ENCODE measurements around the gene KRT76.

The KRT76 gene

GRCh38 chr12:52729147-52729546 lies 48.0 kb downstream of the KRT76 start:
- no peak for TF ChIP-seq CTCF (IDR thresholded peaks at IDR 0.05)
- no peak overlapping the region for H3K27ac ChIP-seq

GRCh38 chr12:52728374-52728773 lies 48.8 kb downstream of the KRT76 start:
- no peak for TF ChIP-seq CTCF (IDR thresholded peaks at IDR 0.05)
- Histone ChIP-seq H3K27me3 (peaks cover 26% of the 10 kb centered on the region), H3K4me3 (ENCODE audit: low read depth in 1 of 2, low read length in 1 of 2) (no peak overlapping the region), H3K4me1 (ENCODE audit: control insufficient read depth in 1 of 2, insufficient read depth in 1 of 2, low read depth in 1 of 2, low read length in 1 of 2) (no peaks in the 10 kb centered on the region), H3K9me3 (no peaks in the 10 kb centered on the region), H3K36me3 (no peaks in the 10 kb centered on the region), H3K27ac (no peak overlapping the region)

More at GRCh38 chr12:52729147-52729546, 48.0 kb downstream of the KRT76 start:
- no peaks in the 10 kb centered on the region for H3K4me1 ChIP-seq (ENCODE audit: control insufficient read depth in 1 of 2, insufficient read depth in 1 of 2, low read depth in 1 of 2, low read length in 1 of 2)
- no peaks in the 10 kb centered on the region for H3K36me3 ChIP-seq
- H3K27me3 ChIP-seq = peaks cover 26% of the 10 kb centered on the region
- no peaks in the 10 kb centered on the region for H3K9me3 ChIP-seq
- H3K4me3 ChIP-seq (ENCODE audit: low read depth in 1 of 2, low read length in 1 of 2) = no peak overlapping the region

- no peaks in the 10 kb centered on the region for H3K36me3 ChIP-seq
- H3K27ac ChIP-seq = no peak overlapping the region
- H3K27me3 ChIP-seq = peaks cover 26% of the 10 kb centered on the region
- no peaks in the 10 kb centered on the region for H3K4me1 ChIP-seq (ENCODE audit: control insufficient read depth in 1 of 2, insufficient read depth in 1 of 2, low read depth in 1 of 2, low read length in 1 of 2)
- H3K9me3 ChIP-seq = no peaks in the 10 kb centered on the region
- TF ChIP-seq CTCF (IDR thresholded peaks at IDR 0.05) = no peak
- no peak overlapping the region for H3K4me3 ChIP-seq (ENCODE audit: low read depth in 1 of 2, low read length in 1 of 2)
Measured at GRCh38 chr12:52727037-52727436, 50.1 kb downstream of the KRT76 start.

GRCh38 chr12:52726451-52726850 lies 50.7 kb downstream of the KRT76 start:
- Histone ChIP-seq H3K36me3 (no peaks in the 10 kb centered on the region), H3K9me3 (no peaks in the 10 kb centered on the region), H3K4me1 (ENCODE audit: control insufficient read depth in 1 of 2, insufficient read depth in 1 of 2, low read depth in 1 of 2, low read length in 1 of 2) (no peaks in the 10 kb centered on the region), H3K4me3 (ENCODE audit: low read depth in 1 of 2, low read length in 1 of 2) (no peak overlapping the region), H3K27ac (no peak overlapping the region), H3K27me3 (peaks cover 26% of the 10 kb centered on the region)
- TF ChIP-seq CTCF (IDR thresholded peaks at IDR 0.05) = no peak

- H3K9me3 ChIP-seq = no peaks in the 10 kb centered on the region
- no peak overlapping the region for H3K27ac ChIP-seq
- H3K4me3 ChIP-seq (ENCODE audit: low read depth in 1 of 2, low read length in 1 of 2) = no peak overlapping the region
- H3K27me3 ChIP-seq = peaks cover 23% of the 10 kb centered on the region
- no peak for TF ChIP-seq CTCF (IDR thresholded peaks at IDR 0.05)
- no peaks in the 10 kb centered on the region for H3K4me1 ChIP-seq (ENCODE audit: control insufficient read depth in 1 of 2, insufficient read depth in 1 of 2, low read depth in 1 of 2, low read length in 1 of 2)
- no peaks in the 10 kb centered on the region for H3K36me3 ChIP-seq
Measured at GRCh38 chr12:52724384-52724783, 52.8 kb downstream of the KRT76 start.

GRCh38 chr12:52722680-52723079 lies 54.5 kb downstream of the KRT76 start:
- Histone ChIP-seq H3K4me1 (ENCODE audit: control insufficient read depth in 1 of 2, insufficient read depth in 1 of 2, low read depth in 1 of 2, low read length in 1 of 2) (no peaks in the 10 kb centered on the region), H3K4me3 (ENCODE audit: low read depth in 1 of 2, low read length in 1 of 2) (no peak overlapping the region), H3K36me3 (no peaks in the 10 kb centered on the region), H3K9me3 (no peaks in the 10 kb centered on the region), H3K27ac (no peak overlapping the region), H3K27me3 (peaks cover 17% of the 10 kb centered on the region)
- TF ChIP-seq CTCF (IDR thresholded peaks at IDR 0.05) = no peak
